Vagina (tissue), 2 donors: ENCODE results near the gene HADHB. TPM values are rescaled to one million over a fixed set of nuclear protein-coding genes. Genes with fewer than 3 reads are reported as not detected.

Source experiments
- DNase-seq, 2 donors: peaks; one replicate each; pipeline ENCODE4 v3.0.0-alpha.2; 2017; ENCODE audit errors: extremely low spot score in 2 of 2
- H3K27ac ChIP-seq: fragments of 200-600 bp; sonication (generic); one replicate; pipeline ENCODE4 v1.5.1; 2019
- H3K27me3 ChIP-seq: fragments of 200-600 bp; sonication (generic); one replicate; pipeline ENCODE4 v1.5.1; 2019
- H3K36me3 ChIP-seq, 2 donors: fragments of 200-600 bp; sonication (generic); one replicate each; pipeline ENCODE4 v1.5.1; 2017 to 2019
- H3K4me1 ChIP-seq: fragments of 200-600 bp; sonication (generic); one replicate; pipeline ENCODE4 v1.5.1; 2019
- H3K4me3 ChIP-seq, 2 donors: fragments of 200-600 bp; sonication (generic); 1 replicate in 1 of 2; 2 replicates in 1 of 2; pipeline ENCODE4 v1.5.1; 2016 to 2019
- H3K9me3 ChIP-seq: fragments of 200-600 bp; sonication (generic); one replicate; pipeline ENCODE4 v1.5.1; 2019
- CTCF ChIP-seq, 3 experiments: fragments of 450-650 bp in 2 of 3; fragments of 200-600 bp in 1 of 3; sonication (generic) in 1 of 3; IDR thresholded peaks; one replicate each; pipeline ENCODE4 v1.5.1; 2017 to 2019; ENCODE audit warnings: antibody characterized with exemption in 3 of 3, mild to moderate bottlenecking in 2 of 3, moderate library complexity in 2 of 3
- POLR2A ChIP-seq, 2 donors: fragments of 450-650 bp; IDR thresholded peaks; one replicate each; pipeline ENCODE4 v1.6.1; 2017; ENCODE audit warnings: antibody characterized with exemption in 2 of 2, mild to moderate bottlenecking in 2 of 2, moderate library complexity in 2 of 2
- POLR2AphosphoS5 ChIP-seq, 2 donors: sonication (generic); formaldehyde crosslinking; IDR thresholded peaks; one replicate each; pipeline ENCODE4 v1.9.0; 2017; ENCODE audit warnings: antibody characterized with exemption in 2 of 2, mild to moderate bottlenecking in 2 of 2, low read depth in 1 of 2; ENCODE audit not compliant: insufficient read depth in 1 of 2
- intact Hi-C: fragments of 100-400 bp; cut with DNase I; formaldehyde crosslinking; loops from one replicate; pipeline ENCODE4 v1.15.1; 2023
- total RNA-seq: library from RNA; depleted of rRNA; stranded (reverse); fragments of >200 nt; gene quantifications from one replicate; pipeline ENCODE4 v1.2.3, GENCODE V29; 2016

HADHB gene
- total RNA-seq, result 127 TPM

- Histone ChIP-seq H3K27ac (peak within 1 kb of the TSS; percentile 96), H3K36me3 (no peaks in the 10 kb centered on the region), H3K27me3 (no peaks in the 10 kb centered on the region), H3K9me3 (no peaks in the 10 kb centered on the region), H3K4me3 (peak within 1 kb of the TSS; percentile 71 to 96), H3K4me1 (peaks cover 46% of the 10 kb centered on the region)
- intact Hi-C loops, result no loop called here
- peak in 1 of 2 donors; percentile 94 for DNase-seq
- peak in 1 of 3 experiments; percentile 34 for TF ChIP-seq CTCF (IDR thresholded peaks at IDR 0.05)
- peak; percentile 83 to 93 for TF ChIP-seq POLR2AphosphoS5 (IDR thresholded peaks at IDR 0.05; ENCODE audit: insufficient read depth in 1 of 2, low read depth in 1 of 2)
- peak in 1 of 2 donors; percentile 27 for TF ChIP-seq POLR2A (IDR thresholded peaks at IDR 0.05)
Measured at GRCh38 chr2:26244309-26245230, at the start of gene HADHB, which contains the start of gene HADHA. TSS of gene HADHB (plus strand) at chr2:26244939. CDS start at chr2:26254255, 9,316 bp downstream. TSS of gene HADHA (minus strand) at chr2:26244632. CDS start at chr2:26244596, 36 bp downstream.

- no peak overlapping the region for H3K4me3 ChIP-seq
- intact Hi-C loops, result no loop called here
- H3K4me1 ChIP-seq, result peaks cover 11% of the 10 kb centered on the region
- H3K27me3 ChIP-seq, result no peaks in the 10 kb centered on the region
- no peak for DNase-seq
- peaks cover 0 to 84% of the 10 kb centered on the region in 2 donors for H3K36me3 ChIP-seq
- H3K27ac ChIP-seq, result no peak overlapping the region
- TF ChIP-seq POLR2A (IDR thresholded peaks at IDR 0.05), result no peak
- no peak for TF ChIP-seq POLR2AphosphoS5 (IDR thresholded peaks at IDR 0.05; ENCODE audit: insufficient read depth in 1 of 2, low read depth in 1 of 2)
- no peak for TF ChIP-seq CTCF (IDR thresholded peaks at IDR 0.05)
- H3K9me3 ChIP-seq, result no peaks in the 10 kb centered on the region
Measured at GRCh38 chr2:26195040-26195984, 49.4 kb upstream of the HADHB start.

GRCh38 chr2:26196683-26197418 is 47.9 kb upstream of the HADHB start:
- DNase-seq, result no peak
- Histone ChIP-seq H3K27me3 (no peaks in the 10 kb centered on the region), H3K4me1 (peaks cover 11% of the 10 kb centered on the region), H3K4me3 (no peak overlapping the region), H3K27ac (no peak overlapping the region), H3K9me3 (no peaks in the 10 kb centered on the region), H3K36me3 (peaks cover 0 to 77% of the 10 kb centered on the region in 2 donors)
- TF ChIP-seq CTCF (IDR thresholded peaks at IDR 0.05) (no peak), POLR2A (IDR thresholded peaks at IDR 0.05) (no peak), POLR2AphosphoS5 (IDR thresholded peaks at IDR 0.05; ENCODE audit: insufficient read depth in 1 of 2, low read depth in 1 of 2) (no peak)
- intact Hi-C loops, result no loop called here

- no peak for DNase-seq
- no peaks in the 10 kb centered on the region for H3K9me3 ChIP-seq
- peaks cover 11% of the 10 kb centered on the region for H3K4me1 ChIP-seq
- TF ChIP-seq POLR2A (IDR thresholded peaks at IDR 0.05) (no peak), POLR2AphosphoS5 (IDR thresholded peaks at IDR 0.05; ENCODE audit: insufficient read depth in 1 of 2, low read depth in 1 of 2) (no peak), CTCF (IDR thresholded peaks at IDR 0.05) (no peak)
- H3K4me3 ChIP-seq, result no peak overlapping the region
- H3K27ac ChIP-seq, result no peak overlapping the region
- intact Hi-C loops, result no loop called here
- no peaks in the 10 kb centered on the region for H3K27me3 ChIP-seq
- peaks cover 0 to 80% of the 10 kb centered on the region in 2 donors for H3K36me3 ChIP-seq
Measured at GRCh38 chr2:26197516-26197915, 47.2 kb upstream of the HADHB start.
